ENCODE results near the gene TMEM120B. TPM values are rescaled to one million over a fixed set of nuclear protein-coding genes. Genes with fewer than 3 reads are reported as not detected.

The TMEM120B gene
- total RNA-seq, 1 experiment from 2014 or later: 20.5 TPM

DNA sequence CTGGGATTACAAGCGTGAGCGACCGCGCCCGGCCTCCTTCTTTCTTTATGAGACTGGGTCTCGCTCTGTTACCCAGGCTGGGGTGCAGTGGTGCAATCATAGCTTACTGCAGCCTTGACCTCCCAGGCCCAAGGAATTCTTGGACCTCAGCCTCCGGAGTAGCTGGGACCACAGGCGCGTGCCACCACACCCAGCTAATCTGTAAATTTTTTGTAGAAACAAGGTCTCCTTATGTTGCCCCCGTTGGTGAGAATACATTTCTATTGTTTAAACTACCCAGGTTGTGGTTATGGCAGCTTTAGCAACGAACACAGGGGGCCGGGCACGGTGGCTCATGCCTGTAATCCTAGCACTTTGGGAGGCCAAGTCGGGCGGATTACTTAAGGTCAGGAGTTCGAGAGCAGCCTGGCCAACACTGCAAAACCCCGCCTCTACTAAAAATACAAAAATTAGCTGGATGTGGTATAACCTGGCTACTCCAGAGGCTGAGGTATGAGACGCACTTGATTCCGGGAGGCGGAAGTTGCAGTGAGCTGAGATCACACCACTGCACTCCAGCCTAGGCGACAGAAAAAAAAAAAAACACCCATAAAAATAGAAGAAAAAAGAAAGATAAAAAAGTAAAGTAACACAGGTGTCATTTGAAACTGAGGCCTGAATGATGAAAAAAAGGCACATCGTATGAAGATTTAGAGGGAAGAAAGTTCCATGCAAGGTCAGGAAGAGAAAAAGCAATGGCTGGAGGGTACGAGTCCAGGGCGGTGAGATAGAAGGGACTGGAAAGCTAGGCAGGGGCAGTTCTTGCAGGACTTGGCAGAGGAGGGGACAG lies 977 bp upstream of the TMEM120B start:
- Histone ChIP-seq H3K36me3 (ENCODE audit: control insufficient read depth in 1 of 2, insufficient read depth in 2 of 2, low read length in 2 of 2) (peaks cover 0 to 5% of the 10 kb centered on the region in 2 experiments; a peak in 1 of 4 replicates), H3K27me3 (ENCODE audit: insufficient read depth, low read length) (no peaks in the 10 kb centered on the region), H3K4me3 (replicated peaks in 1 of 2; ENCODE audit: low read depth in 1 of 2, low read length in 2 of 2) (peak overlapping the region; percentile 89 to 94), H3K4me1 (ENCODE audit: control insufficient read depth in 1 of 2, insufficient read depth in 2 of 2, low read length in 2 of 2) (peaks cover 10 to 51% of the 10 kb centered on the region in 2 experiments; a peak in 3 of 4 replicates), H3K4me2 (ENCODE audit: low read length) (peak overlapping the region; percentile 99), H2AFZ (ENCODE audit: low read depth, low read length, poor library complexity, severe bottlenecking) (no peak overlapping the region), H3K9me3 (ENCODE audit: control insufficient read depth in 1 of 2, insufficient read depth in 1 of 2, low read depth in 1 of 2, low read length in 2 of 2) (no peaks in the 10 kb centered on the region), H3K79me2 (ENCODE audit: insufficient read depth, low read length) (peaks cover 37% of the 10 kb centered on the region), H4K20me1 (ENCODE audit: insufficient read depth) (no peaks in the 10 kb centered on the region), H3K9me2 (ENCODE audit: insufficient read depth) (no peaks in the 10 kb centered on the region), H3K9ac (ENCODE audit: low read length) (peak overlapping the region; percentile 95), H3K27ac (ENCODE audit: low read depth, low read length) (peak overlapping the region; percentile 66)
- ChIA-PET CTCF (interaction anchor here (1.1 to 3.4 kb wide), 2 partner anchors 83 to 85 kb away, joined by 3 to 20 read pairs; partner anchors contain the start of genes ORAI1 and RHOF), POLR2A (no interaction called here), RAD21 (ENCODE audit: low non-redundant PET in 1 of 2, low total read pairs in 2 of 2, uncharacterized antibody in 2 of 2, unreplicated experiment in 2 of 2) (interaction anchor here in 1 of 2 experiments (1.5 kb wide), 1 partner anchor 54 kb away, joined by 3 read pairs; no protein-coding TSS in a partner anchor)
- no TSS peak for BruUV-seq (replicated peaks)
- ATAC-seq (no peak), DNase-seq (ENCODE audit: low read depth, low spot score) (no peak)
- intact Hi-C loops (cut with micrococcal nuclease): no loop called here
- TF ChIP-seq, protein P1, sequence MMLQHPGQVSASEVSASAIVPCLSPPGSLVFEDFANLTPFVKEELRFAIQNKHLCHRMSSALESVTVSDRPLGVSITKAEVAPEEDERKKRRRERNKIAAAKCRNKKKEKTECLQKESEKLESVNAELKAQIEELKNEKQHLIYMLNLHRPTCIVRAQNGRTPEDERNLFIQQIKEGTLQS (IDR thresholded peaks at IDR 0.05): no peak
- TF ChIP-seq, protein P2, sequence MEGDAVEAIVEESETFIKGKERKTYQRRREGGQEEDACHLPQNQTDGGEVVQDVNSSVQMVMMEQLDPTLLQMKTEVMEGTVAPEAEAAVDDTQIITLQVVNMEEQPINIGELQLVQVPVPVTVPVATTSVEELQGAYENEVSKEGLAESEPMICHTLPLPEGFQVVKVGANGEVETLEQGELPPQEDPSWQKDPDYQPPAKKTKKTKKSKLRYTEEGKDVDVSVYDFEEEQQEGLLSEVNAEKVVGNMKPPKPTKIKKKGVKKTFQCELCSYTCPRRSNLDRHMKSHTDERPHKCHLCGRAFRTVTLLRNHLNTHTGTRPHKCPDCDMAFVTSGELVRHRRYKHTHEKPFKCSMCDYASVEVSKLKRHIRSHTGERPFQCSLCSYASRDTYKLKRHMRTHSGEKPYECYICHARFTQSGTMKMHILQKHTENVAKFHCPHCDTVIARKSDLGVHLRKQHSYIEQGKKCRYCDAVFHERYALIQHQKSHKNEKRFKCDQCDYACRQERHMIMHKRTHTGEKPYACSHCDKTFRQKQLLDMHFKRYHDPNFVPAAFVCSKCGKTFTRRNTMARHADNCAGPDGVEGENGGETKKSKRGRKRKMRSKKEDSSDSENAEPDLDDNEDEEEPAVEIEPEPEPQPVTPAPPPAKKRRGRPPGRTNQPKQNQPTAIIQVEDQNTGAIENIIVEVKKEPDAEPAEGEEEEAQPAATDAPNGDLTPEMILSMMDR (IDR thresholded peaks at IDR 0.05 in 2 of 3, conservative IDR thresholded peaks at IDR 0.05 in 1 of 3; ENCODE audit: borderline replicate concordance in 1 of 3, insufficient read depth in 1 of 3, low read depth in 2 of 3, low read length in 2 of 3): no peak
- TF ChIP-seq CEBPB (IDR thresholded peaks at IDR 0.05; ENCODE audit: low read depth): no peak
- TF ChIP-seq SRF (IDR thresholded peaks at IDR 0.05; ENCODE audit: low read depth): no peak
- TF ChIP-seq POLR2AphosphoS5 (IDR thresholded peaks at IDR 0.05; ENCODE audit: low read depth, low read length): no peak
- TF ChIP-seq EZH2phosphoT487 (IDR thresholded peaks at IDR 0.05; ENCODE audit: borderline replicate concordance): no peak
- TF ChIP-seq, protein P3, sequence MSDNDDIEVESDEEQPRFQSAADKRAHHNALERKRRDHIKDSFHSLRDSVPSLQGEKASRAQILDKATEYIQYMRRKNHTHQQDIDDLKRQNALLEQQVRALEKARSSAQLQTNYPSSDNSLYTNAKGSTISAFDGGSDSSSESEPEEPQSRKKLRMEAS (IDR thresholded peaks at IDR 0.05): no peak
- TF ChIP-seq EZH2 (IDR thresholded peaks at IDR 0.05): no peak
- TF ChIP-seq CBX3 (IDR thresholded peaks at IDR 0.05; ENCODE audit: low read depth): no peak
- TF ChIP-seq ZNF274 (IDR thresholded peaks at IDR 0.05; ENCODE audit: low read depth, low read length): no peak
- TF ChIP-seq YY1 (IDR thresholded peaks at IDR 0.05; ENCODE audit: extremely low read depth, insufficient replicate concordance, low read depth, low read length): no peak
- TF ChIP-seq RAD21 (IDR thresholded peaks at IDR 0.05; ENCODE audit: low read depth): no peak
- no peak for TF ChIP-seq SIN3A (IDR thresholded peaks at IDR 0.05; ENCODE audit: low read depth)
- TF ChIP-seq FOSL1 (IDR thresholded peaks at IDR 0.05; ENCODE audit: low read depth): no peak
- no peak for TF ChIP-seq POLR2A (IDR thresholded peaks at IDR 0.05; ENCODE audit: borderline replicate concordance, extremely low read depth, insufficient read depth, insufficient read length)
- TF ChIP-seq, protein P4, sequence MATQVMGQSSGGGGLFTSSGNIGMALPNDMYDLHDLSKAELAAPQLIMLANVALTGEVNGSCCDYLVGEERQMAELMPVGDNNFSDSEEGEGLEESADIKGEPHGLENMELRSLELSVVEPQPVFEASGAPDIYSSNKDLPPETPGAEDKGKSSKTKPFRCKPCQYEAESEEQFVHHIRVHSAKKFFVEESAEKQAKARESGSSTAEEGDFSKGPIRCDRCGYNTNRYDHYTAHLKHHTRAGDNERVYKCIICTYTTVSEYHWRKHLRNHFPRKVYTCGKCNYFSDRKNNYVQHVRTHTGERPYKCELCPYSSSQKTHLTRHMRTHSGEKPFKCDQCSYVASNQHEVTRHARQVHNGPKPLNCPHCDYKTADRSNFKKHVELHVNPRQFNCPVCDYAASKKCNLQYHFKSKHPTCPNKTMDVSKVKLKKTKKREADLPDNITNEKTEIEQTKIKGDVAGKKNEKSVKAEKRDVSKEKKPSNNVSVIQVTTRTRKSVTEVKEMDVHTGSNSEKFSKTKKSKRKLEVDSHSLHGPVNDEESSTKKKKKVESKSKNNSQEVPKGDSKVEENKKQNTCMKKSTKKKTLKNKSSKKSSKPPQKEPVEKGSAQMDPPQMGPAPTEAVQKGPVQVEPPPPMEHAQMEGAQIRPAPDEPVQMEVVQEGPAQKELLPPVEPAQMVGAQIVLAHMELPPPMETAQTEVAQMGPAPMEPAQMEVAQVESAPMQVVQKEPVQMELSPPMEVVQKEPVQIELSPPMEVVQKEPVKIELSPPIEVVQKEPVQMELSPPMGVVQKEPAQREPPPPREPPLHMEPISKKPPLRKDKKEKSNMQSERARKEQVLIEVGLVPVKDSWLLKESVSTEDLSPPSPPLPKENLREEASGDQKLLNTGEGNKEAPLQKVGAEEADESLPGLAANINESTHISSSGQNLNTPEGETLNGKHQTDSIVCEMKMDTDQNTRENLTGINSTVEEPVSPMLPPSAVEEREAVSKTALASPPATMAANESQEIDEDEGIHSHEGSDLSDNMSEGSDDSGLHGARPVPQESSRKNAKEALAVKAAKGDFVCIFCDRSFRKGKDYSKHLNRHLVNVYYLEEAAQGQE (IDR thresholded peaks at IDR 0.05; ENCODE audit: low read depth): no peak
- TF ChIP-seq, protein P5, sequence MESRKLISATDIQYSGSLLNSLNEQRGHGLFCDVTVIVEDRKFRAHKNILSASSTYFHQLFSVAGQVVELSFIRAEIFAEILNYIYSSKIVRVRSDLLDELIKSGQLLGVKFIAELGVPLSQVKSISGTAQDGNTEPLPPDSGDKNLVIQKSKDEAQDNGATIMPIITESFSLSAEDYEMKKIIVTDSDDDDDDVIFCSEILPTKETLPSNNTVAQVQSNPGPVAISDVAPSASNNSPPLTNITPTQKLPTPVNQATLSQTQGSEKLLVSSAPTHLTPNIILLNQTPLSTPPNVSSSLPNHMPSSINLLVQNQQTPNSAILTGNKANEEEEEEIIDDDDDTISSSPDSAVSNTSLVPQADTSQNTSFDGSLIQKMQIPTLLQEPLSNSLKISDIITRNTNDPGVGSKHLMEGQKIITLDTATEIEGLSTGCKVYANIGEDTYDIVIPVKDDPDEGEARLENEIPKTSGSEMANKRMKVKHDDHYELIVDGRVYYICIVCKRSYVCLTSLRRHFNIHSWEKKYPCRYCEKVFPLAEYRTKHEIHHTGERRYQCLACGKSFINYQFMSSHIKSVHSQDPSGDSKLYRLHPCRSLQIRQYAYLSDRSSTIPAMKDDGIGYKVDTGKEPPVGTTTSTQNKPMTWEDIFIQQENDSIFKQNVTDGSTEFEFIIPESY (IDR thresholded peaks at IDR 0.05; ENCODE audit: extremely low read depth, insufficient replicate concordance, low read length): no peak
- no peak for TF ChIP-seq TCF7L2 (IDR thresholded peaks at IDR 0.05; ENCODE audit: borderline replicate concordance, extremely low read depth, insufficient read depth, insufficient read length)

Data from HCT116 (cell line).